ENCODE data around the gene KLRK1.
"Not testable (repeated sequence)": the region's sequence is repeated elsewhere in the genome, so short reads cannot be mapped to it uniquely, and the experiment has no call there.

The KLRK1 gene

GRCh38 chr12:10389904-10390303 is at the start of gene KLRK1:
KLRK1 (minus strand) TSS chr12:10390041; CDS start chr12:10388810, 1,231 bp downstream.
- DNase-seq (ENCODE audit: low read depth) = no peak
- TF ChIP-seq, protein P1, sequence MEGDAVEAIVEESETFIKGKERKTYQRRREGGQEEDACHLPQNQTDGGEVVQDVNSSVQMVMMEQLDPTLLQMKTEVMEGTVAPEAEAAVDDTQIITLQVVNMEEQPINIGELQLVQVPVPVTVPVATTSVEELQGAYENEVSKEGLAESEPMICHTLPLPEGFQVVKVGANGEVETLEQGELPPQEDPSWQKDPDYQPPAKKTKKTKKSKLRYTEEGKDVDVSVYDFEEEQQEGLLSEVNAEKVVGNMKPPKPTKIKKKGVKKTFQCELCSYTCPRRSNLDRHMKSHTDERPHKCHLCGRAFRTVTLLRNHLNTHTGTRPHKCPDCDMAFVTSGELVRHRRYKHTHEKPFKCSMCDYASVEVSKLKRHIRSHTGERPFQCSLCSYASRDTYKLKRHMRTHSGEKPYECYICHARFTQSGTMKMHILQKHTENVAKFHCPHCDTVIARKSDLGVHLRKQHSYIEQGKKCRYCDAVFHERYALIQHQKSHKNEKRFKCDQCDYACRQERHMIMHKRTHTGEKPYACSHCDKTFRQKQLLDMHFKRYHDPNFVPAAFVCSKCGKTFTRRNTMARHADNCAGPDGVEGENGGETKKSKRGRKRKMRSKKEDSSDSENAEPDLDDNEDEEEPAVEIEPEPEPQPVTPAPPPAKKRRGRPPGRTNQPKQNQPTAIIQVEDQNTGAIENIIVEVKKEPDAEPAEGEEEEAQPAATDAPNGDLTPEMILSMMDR (IDR thresholded peaks at IDR 0.05; ENCODE audit: insufficient read depth, low read depth, low read length, missing control alignments) = no peak
- H3K4me3 ChIP-seq (ENCODE audit: low read depth, low read length) = no peak within 1 kb of the TSS

DNA sequence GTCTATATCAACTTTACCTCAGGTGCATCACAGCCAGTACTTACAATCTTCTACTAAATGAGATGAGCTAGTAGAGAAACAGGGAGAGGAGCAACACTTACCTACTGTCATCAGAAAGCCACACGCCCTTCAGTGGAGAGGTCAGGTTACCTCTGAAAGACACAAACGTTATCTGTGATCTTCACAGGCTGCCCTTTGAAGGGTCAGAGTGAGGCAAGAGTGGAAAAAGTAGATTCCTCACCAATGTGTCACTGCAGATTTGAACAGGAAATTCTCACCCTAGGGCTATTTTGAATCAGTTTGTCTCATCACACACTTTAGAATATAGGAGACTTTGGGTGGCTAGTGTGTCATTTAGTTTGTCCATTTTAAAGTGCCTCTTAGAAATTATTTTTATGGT is 47.8 kb upstream of the KLRK1 start:
- H3K4me3 ChIP-seq (ENCODE audit: low read depth, low read length); DNase-seq (ENCODE audit: low read depth): not testable (repeated sequence)

- H3K4me3 ChIP-seq (ENCODE audit: low read depth, low read length); DNase-seq (ENCODE audit: low read depth): not testable (repeated sequence)
These were observed 46.0 kb upstream of the KLRK1 start, which contains the start of gene KLRC2 for GRCh38 chr12:10435816-10436215. KLRC2 (minus strand) TSS chr12:10436010; CDS start chr12:10435986, 24 bp downstream.

- H3K4me3 ChIP-seq (ENCODE audit: low read depth, low read length); DNase-seq (ENCODE audit: low read depth): not testable (repeated sequence)
These were observed 40.8 kb upstream of the KLRK1 start for GRCh38 chr12:10430623-10431022.

DNA sequence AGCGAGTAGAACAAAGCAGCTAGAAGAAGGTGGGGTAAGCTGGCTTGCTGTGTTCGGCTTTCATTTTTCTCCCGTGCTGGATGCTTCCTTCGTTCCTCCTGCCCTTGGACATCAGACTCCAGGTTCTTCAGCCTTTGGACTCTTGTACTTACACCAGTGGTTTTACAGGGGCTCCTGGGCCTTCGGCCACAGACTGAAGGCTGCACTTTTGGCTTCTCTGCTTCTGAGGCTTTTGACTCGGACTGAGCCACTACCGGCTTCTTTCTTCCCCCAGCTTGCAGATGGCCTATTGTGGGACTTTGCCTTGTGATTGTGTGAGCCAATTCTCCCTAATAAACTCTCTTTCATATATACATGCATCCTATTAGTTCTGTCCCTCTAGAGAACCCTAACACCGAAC is 36.1 kb upstream of the KLRK1 start:
- not testable (repeated sequence) for DNase-seq (ENCODE audit: low read depth); H3K4me3 ChIP-seq (ENCODE audit: low read depth, low read length)

- H3K4me3 ChIP-seq (ENCODE audit: low read depth, low read length); DNase-seq (ENCODE audit: low read depth): not testable (repeated sequence)
These were observed 34.5 kb upstream of the KLRK1 start for GRCh38 chr12:10424260-10424899.

DNA sequence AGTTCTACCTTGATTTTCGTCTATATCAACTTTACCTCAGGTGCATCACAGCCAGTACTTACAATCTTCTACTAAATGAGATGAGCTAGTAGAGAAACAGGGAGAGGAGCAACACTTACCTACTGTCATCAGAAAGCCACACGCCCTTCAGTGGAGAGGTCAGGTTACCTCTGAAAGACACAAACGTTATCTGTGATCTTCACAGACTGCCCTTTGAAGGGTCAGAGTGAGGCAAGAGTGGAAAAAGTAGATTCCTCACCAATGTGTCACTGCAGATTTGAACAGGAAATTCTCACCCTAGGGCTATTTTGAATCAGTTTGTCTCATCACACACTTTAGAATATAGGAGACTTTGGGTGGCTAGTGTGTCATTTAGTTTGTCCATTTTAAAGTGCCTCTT is 32.3 kb upstream of the KLRK1 start:
- DNase-seq (ENCODE audit: low read depth); H3K4me3 ChIP-seq (ENCODE audit: low read depth, low read length): not testable (repeated sequence)

GRCh38 chr12:10420334-10420733 is 30.5 kb upstream of the KLRK1 start, which contains the start of gene KLRC3:
KLRC3 (minus strand) TSS chr12:10420595; CDS start chr12:10420550, 45 bp downstream.
- not testable (repeated sequence) for DNase-seq (ENCODE audit: low read depth); H3K4me3 ChIP-seq (ENCODE audit: low read depth, low read length)

DNA sequence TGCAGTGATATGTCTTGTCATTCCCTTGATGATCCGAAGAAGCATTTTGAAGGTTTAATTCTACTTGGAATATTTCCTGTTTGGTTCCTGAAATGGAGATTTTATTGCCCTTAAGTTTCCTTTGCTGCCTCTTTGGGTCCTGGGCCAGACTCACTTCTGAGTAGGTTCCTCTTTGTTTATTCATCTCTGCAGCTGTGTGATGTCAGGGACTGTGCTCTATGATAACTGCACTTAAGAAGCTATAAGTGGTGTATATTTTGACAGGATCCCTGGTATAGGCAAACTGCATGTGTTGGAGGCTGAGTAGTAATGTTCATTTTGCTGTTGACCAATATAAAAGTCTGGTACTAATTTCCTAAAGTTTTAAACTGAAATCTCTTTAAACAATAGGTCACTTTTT is 19.6 kb upstream of the KLRK1 start, which contains the start of gene KLRC4:
TSS of gene KLRC4 (minus strand) at position 366 of the 400 bp plus-strand sequence. CDS start at position 184, 182 bp downstream.
- DNase-seq (ENCODE audit: low read depth) = no peak
- TF ChIP-seq, protein P1 (IDR thresholded peaks at IDR 0.05; ENCODE audit: insufficient read depth, low read depth, low read length, missing control alignments) = no peak
- no peak within 1 kb of the TSS for H3K4me3 ChIP-seq (ENCODE audit: low read depth, low read length)

GRCh38 chr12:10408842-10409241 is 19.0 kb upstream of the KLRK1 start:
- DNase-seq (ENCODE audit: low read depth) = no peak
- H3K4me3 ChIP-seq (ENCODE audit: low read depth, low read length) = no peak overlapping the region
- TF ChIP-seq, protein P1 (IDR thresholded peaks at IDR 0.05; ENCODE audit: insufficient read depth, low read depth, low read length, missing control alignments) = no peak

GRCh38 chr12:10406725-10407124 is 16.9 kb upstream of the KLRK1 start:
- DNase-seq (ENCODE audit: low read depth) = no peak
- H3K4me3 ChIP-seq (ENCODE audit: low read depth, low read length) = no peak overlapping the region
- TF ChIP-seq, protein P1 (IDR thresholded peaks at IDR 0.05; ENCODE audit: insufficient read depth, low read depth, low read length, missing control alignments) = no peak

Data from GM12865 (cell line).